ENCODE data around the gene KDM7A.
"Not testable (repeated sequence)": the region's sequence is repeated elsewhere in the genome, so short reads cannot be mapped to it uniquely, and the experiment has no call there.

The KDM7A gene

GRCh38 chr7:140170375-140170774 lies 6.4 kb downstream of the KDM7A start:
- Histone ChIP-seq H3K4me2 (ENCODE audit: low read length) (no peak overlapping the region), H4K91ac (ENCODE audit: low read depth, low read length) (no peak overlapping the region), H3K18ac (ENCODE audit: low read length) (no peak overlapping the region), H3K79me1 (ENCODE audit: low read length) (no peaks in the 10 kb centered on the region), H3K36me3 (ENCODE audit: control insufficient read depth in 1 of 2, insufficient read depth in 2 of 2, low read length in 2 of 2) (no peaks in the 10 kb centered on the region), H3K27ac (ENCODE audit: low read depth, low read length) (no peak overlapping the region), H3K23ac (ENCODE audit: low read length) (no peak overlapping the region), H4K12ac (ENCODE audit: low read depth, low read length) (no peak overlapping the region), H3K14ac (ENCODE audit: low read length) (no peak overlapping the region), H4K8ac (ENCODE audit: low read depth, low read length) (no peak overlapping the region), H2BK120ac (ENCODE audit: insufficient read depth, low read length, poor library complexity) (no peak overlapping the region), H2BK5ac (ENCODE audit: low read depth, low read length, poor library complexity) (no peak overlapping the region), H2BK12ac (ENCODE audit: low read length) (no peak overlapping the region), H2AK5ac (ENCODE audit: low read length) (no peak overlapping the region), H3K27me3 (ENCODE audit: insufficient read depth, low read length) (no peaks in the 10 kb centered on the region), H3K4me3 (ENCODE audit: low read depth, low read length) (no peak overlapping the region), H3K9ac (ENCODE audit: low read length) (no peak overlapping the region), H3K79me2 (ENCODE audit: control insufficient read depth, insufficient read depth, low read length, poor library complexity) (no peaks in the 10 kb centered on the region), H2AFZ (ENCODE audit: insufficient read depth, low read length, poor library complexity) (no peak overlapping the region), H3K4me1 (ENCODE audit: control insufficient read depth in 1 of 2, insufficient read depth in 2 of 2, low read length in 2 of 2) (no peaks in the 10 kb centered on the region), H3K9me3 (ENCODE audit: insufficient read depth, low read depth, low read length) (no peaks in the 10 kb centered on the region), H3K4ac (ENCODE audit: low read depth, low read length) (peak overlapping the region; percentile 67)
- no peak for DNase-seq
- no CpG with 5 or more reads among the region's 4 CpGs for WGBS (ENCODE audit: extremely low coverage, insufficient coverage, insufficient read length)

- Histone ChIP-seq H2AK5ac (ENCODE audit: low read length) (no peak overlapping the region), H4K12ac (ENCODE audit: low read depth, low read length) (no peak overlapping the region), H3K9me3 (ENCODE audit: insufficient read depth, low read depth, low read length) (no peaks in the 10 kb centered on the region), H3K27me3 (ENCODE audit: insufficient read depth, low read length) (no peaks in the 10 kb centered on the region), H3K4me3 (ENCODE audit: low read depth, low read length) (no peak overlapping the region), H2AFZ (ENCODE audit: insufficient read depth, low read length, poor library complexity) (no peak overlapping the region), H2BK12ac (ENCODE audit: low read length) (no peak overlapping the region), H3K4me1 (ENCODE audit: control insufficient read depth in 1 of 2, insufficient read depth in 2 of 2, low read length in 2 of 2) (no peaks in the 10 kb centered on the region), H2BK120ac (ENCODE audit: insufficient read depth, low read length, poor library complexity) (no peak overlapping the region), H4K91ac (ENCODE audit: low read depth, low read length) (no peak overlapping the region), H3K79me2 (ENCODE audit: control insufficient read depth, insufficient read depth, low read length, poor library complexity) (no peaks in the 10 kb centered on the region), H3K18ac (ENCODE audit: low read length) (no peak overlapping the region), H3K27ac (ENCODE audit: low read depth, low read length) (no peak overlapping the region), H3K9ac (ENCODE audit: low read length) (no peak overlapping the region), H3K4me2 (ENCODE audit: low read length) (no peak overlapping the region), H3K4ac (ENCODE audit: low read depth, low read length) (no peak overlapping the region), H3K36me3 (ENCODE audit: control insufficient read depth in 1 of 2, insufficient read depth in 2 of 2, low read length in 2 of 2) (no peaks in the 10 kb centered on the region), H2BK5ac (ENCODE audit: low read depth, low read length, poor library complexity) (no peak overlapping the region), H4K8ac (ENCODE audit: low read depth, low read length) (no peak overlapping the region), H3K23ac (ENCODE audit: low read length) (no peak overlapping the region), H3K14ac (ENCODE audit: low read length) (no peak overlapping the region), H3K79me1 (ENCODE audit: low read length) (no peaks in the 10 kb centered on the region)
- no peak for DNase-seq
- no CpG with 5 or more reads among the region's 2 CpGs for WGBS (ENCODE audit: extremely low coverage, insufficient coverage, insufficient read length)
Observed at GRCh38 chr7:140168816-140169215, 8.0 kb downstream of the KDM7A start.

GRCh38 chr7:140165422-140165821 lies 11.4 kb downstream of the KDM7A start:
- H2BK12ac ChIP-seq (ENCODE audit: low read length) = no peak overlapping the region
- no peak overlapping the region for H3K4ac ChIP-seq (ENCODE audit: low read depth, low read length)
- no peak overlapping the region for H3K9ac ChIP-seq (ENCODE audit: low read length)
- no peak overlapping the region for H3K18ac ChIP-seq (ENCODE audit: low read length)
- H4K12ac ChIP-seq (ENCODE audit: low read depth, low read length) = no peak overlapping the region
- peak in 1 of 2 donors; percentile 13 for DNase-seq
- H3K4me3 ChIP-seq (ENCODE audit: low read depth, low read length) = no peak overlapping the region
- H3K79me2 ChIP-seq (ENCODE audit: control insufficient read depth, insufficient read depth, low read length, poor library complexity) = peaks cover 2% of the 10 kb centered on the region
- H2AFZ ChIP-seq (ENCODE audit: insufficient read depth, low read length, poor library complexity) = no peak overlapping the region
- no peaks in the 10 kb centered on the region for H3K27me3 ChIP-seq (ENCODE audit: insufficient read depth, low read length)
- H3K23ac ChIP-seq (ENCODE audit: low read length) = no peak overlapping the region
- no peaks in the 10 kb centered on the region for H3K4me1 ChIP-seq (ENCODE audit: control insufficient read depth in 1 of 2, insufficient read depth in 2 of 2, low read length in 2 of 2)
- H3K9me3 ChIP-seq (ENCODE audit: insufficient read depth, low read depth, low read length) = no peaks in the 10 kb centered on the region
- H2BK120ac ChIP-seq (ENCODE audit: insufficient read depth, low read length, poor library complexity) = no peak overlapping the region
- no peak overlapping the region for H4K91ac ChIP-seq (ENCODE audit: low read depth, low read length)
- no CpG with 5 or more reads among the region's 3 CpGs for WGBS (ENCODE audit: extremely low coverage, insufficient coverage, insufficient read length)
- H3K14ac ChIP-seq (ENCODE audit: low read length) = no peak overlapping the region
- no peak overlapping the region for H4K8ac ChIP-seq (ENCODE audit: low read depth, low read length)
- peaks cover 2% of the 10 kb centered on the region for H3K79me1 ChIP-seq (ENCODE audit: low read length)
- H3K4me2 ChIP-seq (ENCODE audit: low read length) = no peak overlapping the region
- H3K36me3 ChIP-seq (ENCODE audit: control insufficient read depth in 1 of 2, insufficient read depth in 2 of 2, low read length in 2 of 2) = no peaks in the 10 kb centered on the region
- no peak overlapping the region for H2BK5ac ChIP-seq (ENCODE audit: low read depth, low read length, poor library complexity)
- H2AK5ac ChIP-seq (ENCODE audit: low read length) = no peak overlapping the region
- H3K27ac ChIP-seq (ENCODE audit: low read depth, low read length) = no peak overlapping the region

GRCh38 chr7:140162081-140162480 lies 14.7 kb downstream of the KDM7A start:
- H2AFZ ChIP-seq (ENCODE audit: insufficient read depth, low read length, poor library complexity); H3K9me3 ChIP-seq (ENCODE audit: insufficient read depth, low read depth, low read length); H3K23ac ChIP-seq (ENCODE audit: low read length); H3K4me3 ChIP-seq (ENCODE audit: low read depth, low read length); H4K12ac ChIP-seq (ENCODE audit: low read depth, low read length); H3K79me2 ChIP-seq (ENCODE audit: control insufficient read depth, insufficient read depth, low read length, poor library complexity); H2BK120ac ChIP-seq (ENCODE audit: insufficient read depth, low read length, poor library complexity); H2AK5ac ChIP-seq (ENCODE audit: low read length); H3K4ac ChIP-seq (ENCODE audit: low read depth, low read length); H3K4me2 ChIP-seq (ENCODE audit: low read length); H4K8ac ChIP-seq (ENCODE audit: low read depth, low read length); H3K4me1 ChIP-seq (ENCODE audit: control insufficient read depth in 1 of 2, insufficient read depth in 2 of 2, low read length in 2 of 2); H3K18ac ChIP-seq (ENCODE audit: low read length); H3K79me1 ChIP-seq (ENCODE audit: low read length); H3K27ac ChIP-seq (ENCODE audit: low read depth, low read length); H3K27me3 ChIP-seq (ENCODE audit: insufficient read depth, low read length); H2BK5ac ChIP-seq (ENCODE audit: low read depth, low read length, poor library complexity); H3K9ac ChIP-seq (ENCODE audit: low read length); H3K14ac ChIP-seq (ENCODE audit: low read length); H2BK12ac ChIP-seq (ENCODE audit: low read length); DNase-seq; H4K91ac ChIP-seq (ENCODE audit: low read depth, low read length); H3K36me3 ChIP-seq (ENCODE audit: control insufficient read depth in 1 of 2, insufficient read depth in 2 of 2, low read length in 2 of 2): not testable (repeated sequence)
- no CpG with 5 or more reads among the region's 11 CpGs for WGBS (ENCODE audit: extremely low coverage, insufficient coverage, insufficient read length)

Data from trophoblast cell (in vitro differentiated cells and primary cell).